LNCaP clone FGC (cell line): ENCODE measurements around the gene DENND4A.

Experiments used
- DNase-seq: peaks from one replicate; pipeline ENCODE4 v3.0.0-alpha.2; 2011; ENCODE audit warnings: low read depth
- H3K4me3 ChIP-seq: 2 replicates; pipeline ENCODE4 v1.5.1; 2011; ENCODE audit warnings: mild to moderate bottlenecking, low read depth, low read length, control low read depth
- CTCF ChIP-seq: IDR thresholded peaks from 2 replicates; pipeline ENCODE4 v1.5.1; 2012; ENCODE audit warnings: mild to moderate bottlenecking; ENCODE audit not compliant: control insufficient read depth, insufficient read depth; ENCODE audit errors: extremely low read depth

The DENND4A gene

GRCh38 chr15:65650312-65651041 lies 141.6 kb downstream of the DENND4A start:
- DNase-seq, result no peak
- no peak overlapping the region for H3K4me3 ChIP-seq
- no peak for TF ChIP-seq CTCF

GRCh38 chr15:65646486-65646885 lies 145.6 kb downstream of the DENND4A start:
- H3K4me3 ChIP-seq, result no peak overlapping the region
- TF ChIP-seq CTCF, result no peak
- no peak for DNase-seq

GRCh38 chr15:65645392-65645791 lies 146.7 kb downstream of the DENND4A start:
- DNase-seq, result no peak
- no peak for TF ChIP-seq CTCF
- no peak overlapping the region for H3K4me3 ChIP-seq

GRCh38 chr15:65644282-65644681 lies 147.8 kb downstream of the DENND4A start:
- TF ChIP-seq CTCF, result no peak
- H3K4me3 ChIP-seq, result no peak overlapping the region
- no peak for DNase-seq

- no peak overlapping the region for H3K4me3 ChIP-seq
- DNase-seq, result no peak
- no peak for TF ChIP-seq CTCF
These were observed 149.5 kb downstream of the DENND4A start for GRCh38 chr15:65642594-65642993.

- TF ChIP-seq CTCF, result no peak
- H3K4me3 ChIP-seq, result no peak overlapping the region
- no peak for DNase-seq
These were observed 150.2 kb downstream of the DENND4A start for GRCh38 chr15:65641768-65642475.
